Endothelial cell of umbilical vein (primary cell): ENCODE data around the gene PRKD2.

ENCODE experiments used
- EZH2 ChIP-seq: IDR thresholded peaks from 2 replicates; pipeline ENCODE4 v1.6.1; 2012; ENCODE audit warnings: borderline replicate concordance, low read depth, mild to moderate bottlenecking, moderate library complexity, low read length, inconsistent platforms; ENCODE audit not compliant: severe bottlenecking
- FOS ChIP-seq: IDR thresholded peaks from 2 replicates; pipeline ENCODE4 v1.6.1; 2011; ENCODE audit warnings: mild to moderate bottlenecking, low read length, moderate library complexity, borderline replicate concordance; ENCODE audit not compliant: insufficient read depth
- GATA2 ChIP-seq: IDR thresholded peaks from 2 replicates; pipeline ENCODE4 v1.7.0; 2011; ENCODE audit warnings: low read depth, mild to moderate bottlenecking, moderate library complexity, mixed read lengths, low read length; ENCODE audit not compliant: insufficient read length, insufficient read depth
- JUN ChIP-seq: IDR thresholded peaks from 2 replicates; pipeline ENCODE4 v1.6.1; 2011; ENCODE audit warnings: borderline replicate concordance, low read depth; ENCODE audit not compliant: insufficient read length, insufficient read depth
- POLR2A ChIP-seq: IDR thresholded peaks from 2 replicates; pipeline ENCODE4 v1.6.1; 2012; ENCODE audit warnings: low read depth, mild to moderate bottlenecking, control low read depth, low read length
- POLR2AphosphoS5 ChIP-seq: IDR thresholded peaks from 2 replicates; pipeline ENCODE4 v1.6.1; 2012; ENCODE audit warnings: low read depth, mild to moderate bottlenecking, control low read depth, low read length, moderate library complexity; ENCODE audit not compliant: insufficient read depth
- TF ChIP-seq, protein P1 (sequence below), 2 donors: IDR thresholded peaks; 1 replicate in 1 of 2; 2 replicates in 1 of 2; pipeline ENCODE4 v1.5.1; 2011; ENCODE audit warnings: low read length in 2 of 2, mild to moderate bottlenecking in 2 of 2, moderate library complexity in 2 of 2, control low read depth in 1 of 2, inconsistent platforms in 1 of 2, low read depth in 1 of 2; ENCODE audit not compliant: insufficient read depth in 1 of 2; ENCODE audit errors: extremely low read depth in 1 of 2
- TF ChIP-seq, protein P2 (sequence below): IDR thresholded peaks from 2 replicates; pipeline ENCODE4 v1.6.1; 2011; ENCODE audit not compliant: insufficient read depth, insufficient read length

GRCh38 chr19:46737298-46737654 lies 20.4 kb upstream of the PRKD2 start:
- no peak for TF ChIP-seq POLR2AphosphoS5
- TF ChIP-seq, protein P1, sequence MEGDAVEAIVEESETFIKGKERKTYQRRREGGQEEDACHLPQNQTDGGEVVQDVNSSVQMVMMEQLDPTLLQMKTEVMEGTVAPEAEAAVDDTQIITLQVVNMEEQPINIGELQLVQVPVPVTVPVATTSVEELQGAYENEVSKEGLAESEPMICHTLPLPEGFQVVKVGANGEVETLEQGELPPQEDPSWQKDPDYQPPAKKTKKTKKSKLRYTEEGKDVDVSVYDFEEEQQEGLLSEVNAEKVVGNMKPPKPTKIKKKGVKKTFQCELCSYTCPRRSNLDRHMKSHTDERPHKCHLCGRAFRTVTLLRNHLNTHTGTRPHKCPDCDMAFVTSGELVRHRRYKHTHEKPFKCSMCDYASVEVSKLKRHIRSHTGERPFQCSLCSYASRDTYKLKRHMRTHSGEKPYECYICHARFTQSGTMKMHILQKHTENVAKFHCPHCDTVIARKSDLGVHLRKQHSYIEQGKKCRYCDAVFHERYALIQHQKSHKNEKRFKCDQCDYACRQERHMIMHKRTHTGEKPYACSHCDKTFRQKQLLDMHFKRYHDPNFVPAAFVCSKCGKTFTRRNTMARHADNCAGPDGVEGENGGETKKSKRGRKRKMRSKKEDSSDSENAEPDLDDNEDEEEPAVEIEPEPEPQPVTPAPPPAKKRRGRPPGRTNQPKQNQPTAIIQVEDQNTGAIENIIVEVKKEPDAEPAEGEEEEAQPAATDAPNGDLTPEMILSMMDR (IDR thresholded peaks at IDR 0.05; ENCODE audit: extremely low read depth in 1 of 2, insufficient read depth in 1 of 2, low read depth in 1 of 2, low read length in 2 of 2): no peak
- no peak for TF ChIP-seq JUN
- TF ChIP-seq, protein P2, sequence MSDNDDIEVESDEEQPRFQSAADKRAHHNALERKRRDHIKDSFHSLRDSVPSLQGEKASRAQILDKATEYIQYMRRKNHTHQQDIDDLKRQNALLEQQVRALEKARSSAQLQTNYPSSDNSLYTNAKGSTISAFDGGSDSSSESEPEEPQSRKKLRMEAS: no peak
- TF ChIP-seq POLR2A: no peak
- TF ChIP-seq GATA2: no peak
- TF ChIP-seq EZH2: no peak
- no peak for TF ChIP-seq FOS
